Karpas-422 (cell line): ENCODE measurements around the gene SELENOH. TPM values are rescaled to one million over a fixed set of nuclear protein-coding genes. Genes with fewer than 3 reads are reported as not detected.
"Not testable (repeated sequence)": the region's sequence is repeated elsewhere in the genome, so short reads cannot be mapped to it uniquely, and the experiment has no call there.

ENCODE experiments used
- DNase-seq: peaks from one replicate; pipeline ENCODE4 v3.0.0-alpha.2; 2015
- H2AFZ ChIP-seq: fragments of 200-600 bp; sonication (generic); 2 replicates; pipeline ENCODE4 v1.6.1; 2014; ENCODE audit warnings: antibody characterized with exemption, low read length, mixed read lengths
- H3K27ac ChIP-seq: fragments of 200-600 bp; sonication (generic); 2 replicates; pipeline ENCODE4 v1.5.1; 2014; ENCODE audit warnings: mild to moderate bottlenecking, low read length, moderate library complexity
- H3K27me3 ChIP-seq: fragments of 200-600 bp; sonication (generic); 2 replicates; pipeline ENCODE4 v1.6.1; 2014; ENCODE audit warnings: low read length, mixed read lengths
- H3K36me3 ChIP-seq: fragments of 200-600 bp; sonication (generic); 2 replicates; pipeline ENCODE4 v1.6.1; 2014; ENCODE audit warnings: low read length, mixed read lengths; ENCODE audit not compliant: insufficient read depth
- H3K4me1 ChIP-seq: fragments of 200-600 bp; sonication (generic); 2 replicates; pipeline ENCODE4 v1.6.1; 2014; ENCODE audit warnings: mild to moderate bottlenecking, low read length, mixed read lengths
- H3K4me2 ChIP-seq: fragments of 200-600 bp; sonication (generic); 2 replicates; pipeline ENCODE4 v1.6.1; 2014; ENCODE audit warnings: low read length, low read depth, mild to moderate bottlenecking; ENCODE audit not compliant: poor library complexity, severe bottlenecking
- H3K4me3 ChIP-seq: fragments of 200-600 bp; sonication (generic); 2 replicates; pipeline ENCODE4 v1.5.1; 2014; ENCODE audit warnings: mild to moderate bottlenecking, antibody characterized with exemption, low read length, mixed read lengths
- H3K79me2 ChIP-seq: fragments of 200-600 bp; sonication (generic); 2 replicates; pipeline ENCODE4 v1.6.1; 2014; ENCODE audit warnings: mild to moderate bottlenecking, low read length, mixed read lengths
- H3K9ac ChIP-seq: fragments of 200-600 bp; sonication (generic); 2 replicates; pipeline ENCODE4 v1.6.0; 2014; ENCODE audit warnings: low read length
- H3K9me2 ChIP-seq: fragments of 200-600 bp; sonication (generic), shearing (Covaris generic); replicated peaks from 2 replicates; pipeline ENCODE4 v1.6.0; 2014; ENCODE audit warnings: mild to moderate bottlenecking, low read length, moderate library complexity; ENCODE audit not compliant: insufficient read depth
- H3K9me3 ChIP-seq: fragments of 300-700, 200-600 bp; sonication (generic); 2 replicates; pipeline ENCODE4 v1.6.1; 2014; ENCODE audit warnings: low read length, mixed read lengths
- H4K20me1 ChIP-seq: fragments of 200-600 bp; sonication (generic); 2 replicates; pipeline ENCODE4 v1.6.1; 2014; ENCODE audit warnings: mild to moderate bottlenecking, antibody characterized with exemption, low read length, low read depth; ENCODE audit not compliant: insufficient read depth
- total RNA-seq: library from RNA; depleted of rRNA; stranded (reverse); fragments of >200 nt; shearing (Covaris generic); gene quantifications from 2 replicates; pipeline ENCODE4 v1.2.3, GENCODE V29; 2014; ENCODE audit warnings: low replicate concordance; rRNA removed

Gene SELENOH
- total RNA-seq = 112 and 172 TPM in 2 replicates

GRCh38 chr11:57741132-57742086 lies at the start of gene SELENOH:
Gene SELENOH, plus strand, starts transcription at chr11:57741491. Its CDS starts 105 bp downstream, at chr11:57741596.
- Histone ChIP-seq H3K4me1 (peaks cover 18% of the 10 kb centered on the region), H3K4me3 (peak within 1 kb of the TSS; percentile 84), H3K9ac (peak within 1 kb of the TSS; percentile 93), H3K36me3 (peaks cover 24% of the 10 kb centered on the region; the same call in 1 of the 2 replicates), H3K27me3 (no peaks in the 10 kb centered on the region), H3K27ac (peak within 1 kb of the TSS; percentile 73), H4K20me1 (no peaks in the 10 kb centered on the region), H3K79me2 (peaks cover 28% of the 10 kb centered on the region), H2AFZ (no peak within 1 kb of the TSS), H3K9me3 (no peaks in the 10 kb centered on the region), H3K4me2 (peak within 1 kb of the TSS; percentile 72), H3K9me2 (no peaks in the 10 kb centered on the region)
- DNase-seq = peak; percentile 98

GRCh38 chr11:57698843-57699365 lies 42.4 kb upstream of the SELENOH start:
- no peak overlapping the region for H2AFZ ChIP-seq
- H3K9me2 ChIP-seq = no peaks in the 10 kb centered on the region
- H3K36me3 ChIP-seq = peaks cover 57% of the 10 kb centered on the region
- no peaks in the 10 kb centered on the region for H3K4me1 ChIP-seq
- DNase-seq = no peak
- no peak overlapping the region for H3K9ac ChIP-seq
- H3K27me3 ChIP-seq = no peaks in the 10 kb centered on the region
- H3K27ac ChIP-seq = no peak overlapping the region
- H3K4me3 ChIP-seq = no peak overlapping the region
- no peaks in the 10 kb centered on the region for H3K9me3 ChIP-seq
- no peaks in the 10 kb centered on the region for H3K79me2 ChIP-seq
- H3K4me2 ChIP-seq = no peak overlapping the region
- H4K20me1 ChIP-seq = 0 out of 2 replicates have a peak, but pooled peaks cover 5% of the 10 kb centered on the region

- H3K79me2 ChIP-seq = peaks cover 3% of the 10 kb centered on the region
- no peaks in the 10 kb centered on the region for H3K9me2 ChIP-seq
- no peaks in the 10 kb centered on the region for H3K27me3 ChIP-seq
- no peak for DNase-seq
- H3K36me3 ChIP-seq = peaks cover 50% of the 10 kb centered on the region
- no peak overlapping the region for H2AFZ ChIP-seq
- no peak overlapping the region for H3K4me2 ChIP-seq
- H4K20me1 ChIP-seq = 0 out of 2 replicates have a peak, but pooled peaks cover 5% of the 10 kb centered on the region
- H3K4me1 ChIP-seq = no peaks in the 10 kb centered on the region
- H3K9ac ChIP-seq = no peak overlapping the region
- H3K9me3 ChIP-seq = no peaks in the 10 kb centered on the region
- no peak overlapping the region for H3K27ac ChIP-seq
- no peak overlapping the region for H3K4me3 ChIP-seq
These were observed 41.5 kb upstream of the SELENOH start for GRCh38 chr11:57699813-57700212.

- Histone ChIP-seq H3K79me2 (peaks cover 5% of the 10 kb centered on the region), H3K27ac (no peak overlapping the region), H2AFZ (no peak overlapping the region), H3K9me2 (no peaks in the 10 kb centered on the region), H3K4me1 (no peaks in the 10 kb centered on the region), H3K36me3 (peaks cover 50% of the 10 kb centered on the region), H3K9ac (no peak overlapping the region), H4K20me1 (0 out of 2 replicates have a peak, but pooled peaks cover 5% of the 10 kb centered on the region), H3K9me3 (no peaks in the 10 kb centered on the region), H3K27me3 (no peaks in the 10 kb centered on the region), H3K4me2 (no peak overlapping the region), H3K4me3 (no peak overlapping the region)
- DNase-seq = no peak
These were observed 40.9 kb upstream of the SELENOH start for GRCh38 chr11:57700425-57700824.

- Histone ChIP-seq H3K9ac (no peak overlapping the region), H3K9me2 (no peaks in the 10 kb centered on the region), H3K4me1 (no peaks in the 10 kb centered on the region), H4K20me1 (no peaks in the 10 kb centered on the region), H3K27me3 (no peaks in the 10 kb centered on the region), H3K4me3 (no peak overlapping the region), H3K79me2 (peaks cover 21% of the 10 kb centered on the region), H2AFZ (no peak overlapping the region), H3K4me2 (no peak overlapping the region), H3K9me3 (no peaks in the 10 kb centered on the region), H3K36me3 (peaks cover 34% of the 10 kb centered on the region), H3K27ac (no peak overlapping the region)
- no peak for DNase-seq
These were observed 38.0 kb upstream of the SELENOH start for GRCh38 chr11:57703341-57703740.

- Histone ChIP-seq H3K4me1 (peaks cover 3% of the 10 kb centered on the region), H3K9me2 (no peaks in the 10 kb centered on the region), H3K27ac (no peak overlapping the region), H3K4me3 (no peak overlapping the region), H3K9me3 (no peaks in the 10 kb centered on the region), H2AFZ (no peak overlapping the region), H3K79me2 (peaks cover 26% of the 10 kb centered on the region), H3K4me2 (no peak overlapping the region), H3K27me3 (no peaks in the 10 kb centered on the region), H3K9ac (no peak overlapping the region), H4K20me1 (no peaks in the 10 kb centered on the region), H3K36me3 (peaks cover 23% of the 10 kb centered on the region)
- no peak for DNase-seq
These were observed 36.4 kb upstream of the SELENOH start for GRCh38 chr11:57704932-57705331.

GRCh38 chr11:57705432-57705831 lies 35.9 kb upstream of the SELENOH start:
- Histone ChIP-seq H3K36me3 (peaks cover 21% of the 10 kb centered on the region), H3K79me2 (peaks cover 31% of the 10 kb centered on the region)
- H3K4me1 ChIP-seq, H3K4me3 ChIP-seq, H3K4me2 ChIP-seq, H3K9me2 ChIP-seq, DNase-seq, H4K20me1 ChIP-seq, H3K27ac ChIP-seq, H3K27me3 ChIP-seq, H2AFZ ChIP-seq, H3K9me3 ChIP-seq, H3K9ac ChIP-seq: not testable (repeated sequence)

GRCh38 chr11:57709802-57710367 lies 31.4 kb upstream of the SELENOH start:
- H3K9me3 ChIP-seq = no peaks in the 10 kb centered on the region
- H3K4me1 ChIP-seq = peaks cover 34% of the 10 kb centered on the region
- H3K27me3 ChIP-seq = no peaks in the 10 kb centered on the region
- no peak overlapping the region for H3K4me2 ChIP-seq
- peaks cover 64% of the 10 kb centered on the region for H3K79me2 ChIP-seq
- H3K27ac ChIP-seq = no peak overlapping the region
- H4K20me1 ChIP-seq = no peaks in the 10 kb centered on the region
- H3K9me2 ChIP-seq = no peaks in the 10 kb centered on the region
- H3K9ac ChIP-seq = no peak overlapping the region
- no peak for DNase-seq
- peaks cover 13% of the 10 kb centered on the region; the same call in 1 of the 2 replicates for H3K36me3 ChIP-seq
- no peak overlapping the region for H3K4me3 ChIP-seq
- no peak overlapping the region for H2AFZ ChIP-seq
